GM20431 (cell line): ENCODE measurements around the gene LSMEM2.
"Not testable (repeated sequence)": the region's sequence is repeated elsewhere in the genome, so short reads cannot be mapped to it uniquely, and the experiment has no call there.

ENCODE experiments used
- in situ Hi-C: fragments of 300-500 bp; cut with MseI, MboI; formaldehyde crosslinking; loops from one replicate; pipeline ENCODE4 v1.15.0; 2020; ENCODE audit warnings: low sequenced_read_pairs; ENCODE audit not compliant: unreplicated experiment

Gene LSMEM2

DNA sequence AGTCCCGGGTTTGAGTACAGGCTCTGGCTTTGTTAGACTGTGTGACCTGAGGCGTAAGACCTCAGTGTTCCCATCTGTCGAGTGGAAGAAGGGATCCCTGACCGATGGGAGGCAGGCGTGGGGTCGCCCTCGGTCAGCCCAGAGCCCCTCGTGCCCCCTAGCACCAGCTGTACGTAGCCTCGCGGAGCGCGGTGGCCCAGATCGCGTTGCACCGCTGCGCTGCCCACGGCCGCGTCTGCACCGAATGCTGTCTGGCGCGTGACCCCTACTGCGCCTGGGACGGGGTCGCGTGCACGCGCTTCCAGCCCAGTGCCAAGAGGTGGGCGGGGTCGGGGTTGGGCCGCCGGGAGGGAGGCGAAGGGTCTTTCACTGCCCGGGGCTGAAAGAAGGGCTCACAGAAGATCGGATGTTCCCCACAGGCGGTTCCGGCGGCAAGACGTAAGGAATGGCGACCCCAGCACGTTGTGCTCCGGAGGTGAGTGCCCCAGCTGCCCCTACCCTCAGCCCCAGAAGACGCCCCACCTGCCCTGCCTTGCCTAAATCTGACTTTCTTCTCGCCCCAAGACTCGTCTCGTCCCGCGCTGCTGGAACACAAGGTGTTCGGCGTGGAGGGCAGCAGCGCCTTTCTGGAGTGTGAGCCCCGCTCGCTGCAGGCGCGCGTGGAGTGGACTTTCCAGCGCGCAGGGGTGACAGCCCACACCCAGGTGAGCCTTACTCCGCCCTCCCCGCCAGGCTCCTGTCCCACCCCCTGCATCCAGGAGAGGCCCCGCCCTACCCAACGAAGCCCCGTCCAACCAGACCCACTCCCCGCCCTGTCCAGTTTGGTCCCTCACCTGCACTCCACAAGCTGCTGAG is 3.5 kb upstream of the LSMEM2 start:
- in situ Hi-C loops: no loop called here

- in situ Hi-C loops: no loop called here
These were observed 2.7 kb upstream of the LSMEM2 start for GRCh38 chr3:50275996-50276761.

- in situ Hi-C loops: no loop called here
These were observed 2.2 kb upstream of the LSMEM2 start for GRCh38 chr3:50276762-50277101.

DNA sequence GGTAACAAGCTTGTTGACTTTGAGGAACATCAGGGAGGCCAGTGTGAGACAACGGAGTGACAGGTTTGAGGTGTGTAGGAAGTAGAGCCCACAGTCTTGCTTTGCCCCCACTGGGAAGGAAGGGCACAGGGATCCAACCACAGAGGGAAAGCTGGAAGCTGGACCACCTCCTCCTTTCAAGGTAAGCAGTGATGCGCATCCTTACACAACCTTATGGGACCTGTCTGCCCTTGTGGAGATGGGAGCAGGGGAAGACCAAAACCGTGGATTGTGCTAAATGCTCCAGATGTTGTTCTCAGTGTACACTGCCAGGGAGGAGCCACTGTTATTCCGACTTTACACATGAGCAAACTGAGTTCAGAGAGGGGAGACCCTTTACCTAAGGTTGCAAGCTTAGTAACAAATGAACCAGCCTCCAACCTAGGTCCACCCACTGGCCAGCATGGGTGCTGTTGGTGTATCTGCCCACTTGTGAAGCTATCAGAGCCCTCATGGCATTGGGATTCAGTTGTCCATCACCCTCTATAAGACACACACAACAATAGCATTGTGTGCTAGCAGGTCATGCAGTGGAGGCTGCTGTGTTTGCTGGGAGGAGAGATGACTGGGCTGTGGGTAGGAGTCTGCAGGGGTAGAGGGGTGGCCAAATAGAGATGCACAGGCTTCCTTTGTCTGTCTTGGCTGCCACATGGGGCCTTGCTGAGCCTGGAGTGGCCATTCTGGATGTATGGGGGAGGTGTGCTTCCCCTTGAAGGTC is 586 bp upstream of the LSMEM2 start:
- in situ Hi-C loops: no loop called here

- in situ Hi-C loops: no loop called here
These were observed 549 bp downstream of the LSMEM2 start for GRCh38 chr3:50279255-50280016.

GRCh38 chr3:50284121-50284520 is 5.2 kb downstream of the LSMEM2 start:
- in situ Hi-C loops: not testable (repeated sequence)

GRCh38 chr3:50286322-50287227 is 7.7 kb downstream of the LSMEM2 start:
- in situ Hi-C loops: no loop called here

- in situ Hi-C loops: no loop called here
These were observed 8.4 kb downstream of the LSMEM2 start for GRCh38 chr3:50287262-50287661.

DNA sequence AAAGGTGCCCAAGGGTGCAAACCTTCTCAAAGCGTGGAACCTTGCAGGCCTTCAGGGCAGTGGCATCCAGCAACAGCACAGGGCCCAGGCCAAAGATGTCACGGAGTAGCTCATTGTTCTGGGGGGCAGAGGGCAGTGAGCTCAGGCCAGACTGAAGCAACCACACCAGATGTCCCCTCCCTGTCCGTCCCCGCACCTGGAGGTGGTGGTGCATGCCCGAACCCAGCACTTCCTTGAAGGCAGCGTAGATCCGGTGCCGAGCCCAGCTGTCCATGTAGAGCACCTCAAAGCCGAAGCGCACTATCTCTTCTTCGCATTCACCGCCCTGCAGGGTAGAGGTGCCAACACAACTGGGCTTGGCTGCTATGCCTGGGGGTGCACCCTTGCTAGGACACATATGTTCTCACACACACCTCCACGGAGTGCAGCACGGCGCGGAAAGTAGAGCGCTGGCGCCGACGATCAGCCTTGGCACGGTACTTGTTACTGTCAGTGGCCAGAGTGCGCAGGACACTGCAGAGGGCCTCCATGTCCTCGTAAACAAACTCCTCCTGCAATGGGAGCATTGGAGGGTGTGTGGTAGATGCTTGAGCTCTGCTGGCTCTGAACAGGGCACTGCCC is 9.6 kb downstream of the LSMEM2 start:
- in situ Hi-C loops: no loop called here

- in situ Hi-C loops: no loop called here
These were observed 10.2 kb downstream of the LSMEM2 start for GRCh38 chr3:50289130-50289529.

DNA sequence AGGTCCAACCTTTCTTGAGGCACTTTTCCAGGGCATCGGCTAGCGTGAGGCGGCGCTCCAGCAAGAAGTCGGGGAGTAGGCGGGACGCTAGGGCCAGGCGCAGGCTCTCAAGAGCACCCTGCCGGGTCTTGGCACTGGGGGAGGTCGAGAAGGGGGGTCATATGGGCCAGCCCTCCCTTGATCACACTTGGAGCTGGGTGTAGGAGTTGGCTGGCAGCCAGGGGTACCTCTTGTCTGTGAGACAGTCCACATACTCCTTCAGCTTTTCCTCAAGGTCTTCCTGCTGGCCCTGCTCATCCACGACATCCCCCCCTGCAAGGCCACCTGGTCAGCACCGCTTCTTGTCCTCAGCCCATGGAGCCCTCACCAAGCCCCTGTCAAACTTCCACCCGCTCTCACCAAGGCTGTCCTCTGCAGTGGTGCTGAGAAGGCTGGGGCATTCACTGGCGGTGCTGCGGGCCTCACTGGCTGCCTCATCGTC is 11.3 kb downstream of the LSMEM2 start:
- in situ Hi-C loops: no loop called here

DNA sequence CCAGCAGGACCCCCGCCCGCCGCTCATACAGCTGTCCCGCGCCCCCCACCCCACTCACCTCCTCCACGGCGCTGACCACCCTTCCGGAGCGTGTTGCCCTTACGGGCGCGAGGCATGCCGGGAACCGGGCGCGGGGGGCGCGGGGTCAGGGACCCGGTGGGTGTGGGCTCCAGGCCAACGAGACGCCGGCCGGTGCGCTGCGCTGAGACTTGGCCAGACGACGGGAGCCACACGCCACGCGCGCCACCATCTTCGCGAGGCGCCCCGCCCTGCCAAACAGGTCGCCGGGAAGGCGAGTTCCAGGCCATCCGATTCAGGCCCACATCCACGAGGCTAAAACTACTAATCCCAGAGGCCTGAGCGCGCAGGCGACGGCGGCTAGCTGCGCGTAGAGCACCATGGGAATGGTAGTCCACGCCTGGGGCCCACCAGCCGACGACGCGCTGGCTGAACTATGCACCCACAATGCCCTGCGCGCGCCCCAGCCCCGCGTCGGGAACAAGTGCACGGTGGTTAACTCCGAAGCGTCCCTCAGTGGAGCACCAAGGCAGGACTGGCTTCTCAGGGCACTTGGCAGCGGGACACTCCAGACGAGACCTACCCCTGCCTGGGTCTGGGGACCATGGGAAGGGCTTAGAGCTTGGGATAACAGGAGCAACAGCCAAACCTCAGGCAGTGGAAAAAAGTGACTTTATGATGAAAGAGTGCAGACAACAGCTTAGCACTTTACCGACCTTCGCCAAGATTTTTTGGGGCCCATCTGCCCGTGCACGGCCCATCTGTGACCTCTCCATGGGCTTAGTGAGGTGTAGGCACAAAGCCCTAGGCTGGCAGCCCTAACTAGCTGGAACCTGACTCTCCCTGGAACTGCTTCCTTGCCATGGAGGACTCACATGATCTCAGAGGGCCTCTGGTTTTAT is 13.5 kb downstream of the LSMEM2 start, which contains the start of gene IFRD2:
IFRD2 (minus strand) TSS at position 271 of the 920 bp plus-strand sequence; CDS start at position 116, 155 bp downstream.
- in situ Hi-C loops: no loop called here

DNA sequence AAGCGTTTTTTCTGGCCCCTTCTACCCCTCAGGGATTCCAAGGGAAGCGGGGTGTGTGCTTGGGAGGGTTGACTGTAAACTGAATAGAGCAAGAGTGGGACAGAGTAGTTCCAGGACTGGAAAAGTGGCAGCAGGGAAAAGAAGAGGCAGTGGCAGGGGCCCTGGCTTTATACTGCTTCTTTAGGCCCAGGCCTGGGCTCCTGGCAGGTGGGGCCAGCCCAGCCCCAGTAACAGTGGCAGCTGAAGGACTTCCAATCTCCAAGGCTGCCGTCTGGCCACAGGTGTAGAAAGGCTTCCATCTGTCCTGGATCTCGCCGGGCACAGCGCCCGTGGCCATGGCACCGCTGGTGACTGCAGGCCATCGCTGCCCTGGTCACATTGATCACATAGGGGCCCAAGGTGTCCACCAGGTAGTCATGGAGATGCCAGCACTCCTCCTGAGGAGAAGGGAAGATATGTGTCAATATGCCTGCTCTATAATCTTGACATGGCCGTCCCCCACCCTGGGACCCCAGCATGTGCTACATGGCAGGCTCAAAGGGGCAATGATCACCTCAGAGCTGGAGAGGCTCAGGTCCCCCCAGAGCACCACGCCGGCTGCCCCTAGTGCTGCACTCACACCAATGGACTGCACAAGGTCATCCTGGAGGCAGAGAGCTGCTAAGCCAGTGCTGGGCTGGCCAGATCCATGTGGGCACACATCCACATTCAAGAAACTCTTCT is 14.4 kb downstream of the LSMEM2 start:
- in situ Hi-C loops: no loop called here

DNA sequence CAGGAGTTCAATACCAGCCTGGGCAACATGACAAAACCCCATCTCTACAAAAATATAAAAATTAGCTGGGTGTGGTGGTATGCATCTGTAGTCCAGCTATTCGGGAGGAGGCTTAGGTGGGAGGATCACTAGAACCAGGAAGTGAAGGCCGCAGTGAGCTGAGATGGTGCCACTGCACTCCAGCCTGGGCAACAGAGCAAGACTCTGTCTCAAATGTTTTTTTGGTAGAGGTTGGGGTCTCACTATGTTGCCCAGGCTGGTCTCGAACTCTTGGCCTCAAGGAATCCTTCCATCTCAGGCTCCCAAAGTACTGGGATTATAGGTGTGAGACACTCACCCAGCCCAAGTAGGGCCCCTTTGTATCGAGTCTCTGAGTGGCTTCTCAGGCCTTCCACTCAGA is 15.2 kb downstream of the LSMEM2 start:
- in situ Hi-C loops: no loop called here

- in situ Hi-C loops: no loop called here
These were observed 15.9 kb downstream of the LSMEM2 start for GRCh38 chr3:50294492-50295403.
